NT2/D1 (cell line): ENCODE measurements around the gene POLL.

Experiments used
- DNase-seq: peaks from one replicate; pipeline ENCODE4 v3.0.0-alpha.2; 2011; ENCODE audit warnings: low read depth, low spot score
- H3K27me3 ChIP-seq: 2 replicates; pipeline ENCODE4 v1.6.0; 2011; ENCODE audit warnings: mild to moderate bottlenecking; ENCODE audit not compliant: insufficient read length, insufficient read depth
- H3K36me3 ChIP-seq: 2 replicates; pipeline ENCODE4 v1.6.1; 2011; ENCODE audit warnings: mild to moderate bottlenecking, low read length, mixed read lengths; ENCODE audit not compliant: insufficient read depth, insufficient read length
- H3K4me1 ChIP-seq: 2 replicates; pipeline ENCODE4 v1.5.1; 2011; ENCODE audit not compliant: insufficient read depth, insufficient read length
- H3K4me3 ChIP-seq: 2 replicates; pipeline ENCODE4 v1.5.1; 2011; ENCODE audit warnings: low read depth; ENCODE audit not compliant: insufficient read length
- H3K9ac ChIP-seq: 2 replicates; pipeline ENCODE4 v1.6.0; 2011; ENCODE audit warnings: low read depth; ENCODE audit not compliant: insufficient read length
- H3K9me3 ChIP-seq: 2 replicates; pipeline ENCODE4 v1.5.1; 2011; ENCODE audit warnings: mild to moderate bottlenecking, low read length; ENCODE audit not compliant: insufficient read depth
- SUZ12 ChIP-seq: IDR thresholded peaks from 2 replicates; pipeline ENCODE4 v1.6.1; 2011; ENCODE audit not compliant: insufficient read length, insufficient read depth; ENCODE audit errors: extremely low read depth
- YY1 ChIP-seq: IDR thresholded peaks from 2 replicates; pipeline ENCODE4 v1.6.1; 2011; ENCODE audit not compliant: insufficient read length, insufficient read depth
- ZNF274 ChIP-seq: IDR thresholded peaks from 2 replicates; pipeline ENCODE4 v1.6.1; 2011; ENCODE audit warnings: mild to moderate bottlenecking, low read depth, low read length

The POLL gene

DNA sequence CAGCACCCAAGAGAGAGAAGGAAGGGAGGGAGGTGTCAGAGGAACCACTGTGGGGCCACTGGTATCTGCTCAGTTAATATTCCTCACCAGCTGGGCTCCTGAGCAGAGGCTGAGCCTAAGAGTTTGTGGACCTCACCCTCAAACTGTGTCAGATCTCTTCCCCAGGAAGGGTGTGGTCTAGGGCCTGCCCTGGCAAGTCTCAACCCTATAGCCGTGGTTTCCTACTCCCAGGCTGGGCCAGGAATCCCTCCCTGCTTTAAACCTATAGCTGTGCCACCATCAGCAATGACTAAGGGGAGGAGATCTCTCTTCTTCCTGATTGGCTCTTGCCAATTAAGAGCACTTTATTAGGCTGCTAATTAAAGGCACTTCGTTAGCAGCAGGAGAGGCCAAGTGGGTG is 29.9 kb downstream of the POLL start:
- H3K4me3 ChIP-seq = no peak overlapping the region
- no peaks in the 10 kb centered on the region; the same call in 1 of the 2 replicates for H3K9me3 ChIP-seq
- H3K36me3 ChIP-seq = no peaks in the 10 kb centered on the region
- no peak for TF ChIP-seq ZNF274
- DNase-seq = no peak
- no peak overlapping the region for H3K9ac ChIP-seq
- no peaks in the 10 kb centered on the region for H3K27me3 ChIP-seq
- no peaks in the 10 kb centered on the region for H3K4me1 ChIP-seq

DNA sequence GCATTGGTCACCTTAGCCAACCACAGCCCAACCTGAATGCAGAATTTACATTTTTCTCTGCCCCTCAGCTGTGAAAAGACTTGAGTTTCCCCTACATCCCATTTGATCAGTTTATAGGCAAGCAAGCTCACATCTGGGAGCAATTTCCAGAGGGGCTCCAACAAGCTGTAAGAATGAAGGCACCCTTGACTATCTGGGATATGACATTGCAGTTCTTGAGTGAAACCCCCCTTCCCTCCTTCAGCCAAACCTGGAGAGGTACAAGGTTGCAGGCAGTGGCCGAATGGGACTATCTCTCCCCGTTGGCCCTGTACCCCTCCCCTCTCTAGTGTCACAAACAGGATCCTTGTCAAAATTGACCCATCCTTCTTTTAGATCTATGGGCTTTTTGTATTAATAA is 30.5 kb downstream of the POLL start:
- H3K9me3 ChIP-seq = no peaks in the 10 kb centered on the region; the same call in 1 of the 2 replicates
- H3K9ac ChIP-seq = no peak overlapping the region
- H3K4me3 ChIP-seq = no peak overlapping the region
- no peaks in the 10 kb centered on the region for H3K4me1 ChIP-seq
- H3K36me3 ChIP-seq = no peaks in the 10 kb centered on the region
- no peak for TF ChIP-seq ZNF274
- no peak for TF ChIP-seq YY1
- TF ChIP-seq SUZ12 = no peak
- no peak for DNase-seq
- H3K27me3 ChIP-seq = no peaks in the 10 kb centered on the region

DNA sequence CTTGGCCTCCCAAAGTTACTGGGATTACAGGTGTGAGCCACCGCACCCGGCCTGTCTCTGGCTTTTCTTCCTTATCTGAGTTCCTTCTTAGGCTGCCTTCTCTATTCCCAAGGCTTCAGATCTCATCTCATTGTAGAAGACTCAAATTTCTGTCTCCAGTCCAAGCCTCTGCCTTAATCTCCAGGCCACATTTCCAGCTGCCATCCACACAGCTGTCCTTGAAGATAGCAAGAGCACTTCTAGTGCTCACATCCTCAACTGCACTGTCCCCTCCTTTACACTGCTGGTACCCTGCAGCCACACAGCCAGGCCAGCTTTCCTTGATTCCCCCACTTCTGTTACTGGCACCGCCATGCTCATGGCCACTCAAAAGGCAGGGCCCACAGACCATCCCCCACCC is 35.6 kb downstream of the POLL start:
- no peak overlapping the region for H3K9ac ChIP-seq
- H3K9me3 ChIP-seq = no peaks in the 10 kb centered on the region
- H3K4me1 ChIP-seq = no peaks in the 10 kb centered on the region
- no peaks in the 10 kb centered on the region for H3K27me3 ChIP-seq
- no peak overlapping the region for H3K4me3 ChIP-seq
- H3K36me3 ChIP-seq = peaks cover 8% of the 10 kb centered on the region
- TF ChIP-seq SUZ12 = no peak
- DNase-seq = no peak

DNA sequence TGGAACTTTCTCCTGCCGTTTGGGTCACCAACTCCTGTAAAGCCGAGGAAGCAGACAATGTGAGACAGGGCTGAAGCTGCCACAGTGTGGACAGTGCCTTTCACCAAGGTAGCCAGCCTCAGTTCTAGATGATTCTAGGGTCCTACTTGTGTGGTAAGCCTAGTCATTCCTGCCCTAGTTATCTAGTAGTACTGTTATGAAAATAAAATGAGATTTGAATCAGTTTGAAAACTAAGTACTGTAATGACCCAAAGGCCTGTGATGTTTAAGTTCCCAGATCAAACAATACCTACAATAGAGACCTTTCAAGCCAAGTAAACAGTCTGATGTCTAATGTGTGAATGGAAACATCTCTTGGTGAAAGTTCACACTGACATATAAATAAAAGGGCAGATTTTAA is 37.1 kb downstream of the POLL start:
- no peak for DNase-seq
- Histone ChIP-seq H3K9ac (no peak overlapping the region), H3K27me3 (no peaks in the 10 kb centered on the region), H3K36me3 (peaks cover 8% of the 10 kb centered on the region), H3K4me1 (no peaks in the 10 kb centered on the region), H3K9me3 (no peaks in the 10 kb centered on the region), H3K4me3 (no peak overlapping the region)
- TF ChIP-seq SUZ12 = no peak
- no peak for TF ChIP-seq ZNF274
- no peak for TF ChIP-seq YY1

DNA sequence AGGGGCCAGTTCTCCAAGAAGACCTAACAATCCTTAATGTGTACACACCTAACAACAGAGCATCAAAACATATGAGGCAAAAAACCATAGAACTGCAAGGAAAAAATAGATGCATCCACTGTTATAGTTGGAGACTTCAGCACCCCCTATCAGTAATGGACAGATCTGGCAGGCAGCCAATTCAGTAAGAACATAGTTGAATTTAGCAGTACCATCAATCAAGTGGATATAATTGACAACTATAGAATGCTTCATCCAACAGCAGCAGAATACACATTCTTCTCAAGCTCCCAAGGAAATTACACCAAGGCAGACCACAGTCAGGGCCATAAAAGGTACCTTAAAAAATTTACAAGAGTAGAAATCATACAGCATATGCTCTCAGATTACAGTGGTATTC is 42.2 kb downstream of the POLL start:
- H3K27me3 ChIP-seq = no peaks in the 10 kb centered on the region
- no peak overlapping the region for H3K4me3 ChIP-seq
- TF ChIP-seq SUZ12 (no peak), YY1 (no peak), ZNF274 (no peak)
- H3K9me3 ChIP-seq = no peaks in the 10 kb centered on the region
- no peaks in the 10 kb centered on the region for H3K36me3 ChIP-seq
- H3K4me1 ChIP-seq = no peaks in the 10 kb centered on the region
- DNase-seq = no peak
- no peak overlapping the region for H3K9ac ChIP-seq

DNA sequence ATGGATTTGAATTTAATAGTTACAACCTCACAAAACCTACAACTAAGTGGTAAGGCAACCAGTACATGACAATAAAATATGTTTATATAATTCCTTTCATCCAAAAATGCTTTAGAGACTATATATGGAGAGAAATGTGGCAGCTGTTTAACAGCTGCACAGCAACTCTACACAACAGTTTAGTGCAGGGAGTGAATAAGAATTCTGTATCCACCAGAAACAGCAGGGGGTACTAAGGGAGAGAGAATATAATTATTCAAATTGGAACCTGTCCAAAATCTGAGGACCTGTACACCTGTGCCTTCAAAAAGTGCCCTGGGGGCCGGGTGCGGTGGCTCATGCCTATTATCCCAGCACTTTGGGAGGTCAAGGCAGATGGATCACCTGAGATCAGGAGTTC is 49.6 kb downstream of the POLL start:
- H3K9me3 ChIP-seq = no peaks in the 10 kb centered on the region
- no peak overlapping the region for H3K9ac ChIP-seq
- TF ChIP-seq YY1 = no peak
- TF ChIP-seq SUZ12 = no peak
- TF ChIP-seq ZNF274 = no peak
- no peaks in the 10 kb centered on the region for H3K27me3 ChIP-seq
- H3K4me3 ChIP-seq = no peak overlapping the region
- peaks cover 2% of the 10 kb centered on the region for H3K36me3 ChIP-seq
- no peaks in the 10 kb centered on the region for H3K4me1 ChIP-seq
- no peak for DNase-seq

DNA sequence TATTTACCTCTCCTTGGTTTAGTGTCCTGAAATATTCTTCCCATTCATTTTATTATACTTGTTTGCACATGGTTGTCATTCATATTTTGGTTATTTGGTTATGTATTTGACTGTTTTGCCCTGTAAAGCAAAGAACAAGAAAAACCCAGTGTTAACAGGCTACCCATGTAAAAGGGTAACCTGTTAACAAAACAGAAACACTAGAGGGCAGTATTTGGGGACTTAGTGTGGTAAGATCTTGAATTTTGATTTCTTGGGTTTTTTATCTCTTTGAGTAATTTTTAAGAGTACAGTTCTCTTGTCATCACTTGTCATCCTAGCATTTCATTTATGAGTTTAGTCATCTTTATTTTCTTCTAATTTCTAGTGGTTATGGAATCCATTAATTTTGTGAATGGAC is 51.3 kb downstream of the POLL start:
- H3K4me3 ChIP-seq = no peak overlapping the region
- H3K36me3 ChIP-seq = peaks cover 5% of the 10 kb centered on the region
- no peak for TF ChIP-seq YY1
- H3K27me3 ChIP-seq = no peaks in the 10 kb centered on the region
- H3K9ac ChIP-seq = no peak overlapping the region
- H3K4me1 ChIP-seq = no peaks in the 10 kb centered on the region
- DNase-seq = peak; percentile 20
- H3K9me3 ChIP-seq = no peaks in the 10 kb centered on the region

DNA sequence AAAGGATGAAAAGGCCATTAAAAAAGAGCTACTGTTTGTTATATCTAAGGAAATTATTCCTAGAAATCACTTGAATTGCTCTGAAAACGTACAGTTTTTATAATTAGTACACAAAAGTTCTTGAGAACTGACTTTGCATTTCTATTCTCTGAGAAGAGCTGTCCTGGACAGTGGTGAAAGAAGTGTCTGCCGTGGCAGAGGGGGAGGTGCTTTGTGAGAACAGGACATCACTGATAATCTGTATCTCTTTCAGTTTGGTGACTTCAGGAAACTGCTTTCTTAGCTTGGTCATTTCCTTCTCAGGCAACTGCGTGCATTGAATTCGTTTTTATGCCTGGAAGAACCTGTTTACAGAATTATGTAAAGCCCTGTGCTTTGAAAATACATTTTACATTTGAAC is 52.1 kb downstream of the POLL start:
- no peak for DNase-seq
- Histone ChIP-seq H3K9me3 (no peaks in the 10 kb centered on the region), H3K36me3 (peaks cover 5% of the 10 kb centered on the region), H3K9ac (no peak overlapping the region), H3K27me3 (no peaks in the 10 kb centered on the region), H3K4me3 (no peak overlapping the region), H3K4me1 (no peaks in the 10 kb centered on the region)
- TF ChIP-seq YY1 = no peak
- TF ChIP-seq SUZ12 = no peak
- TF ChIP-seq ZNF274 = no peak
